ENCODE measurements around the gene SPCS3.
"Not testable (repeated sequence)": the region's sequence is repeated elsewhere in the genome, so short reads cannot be mapped to it uniquely, and the experiment has no call there.

The SPCS3 gene

DNA sequence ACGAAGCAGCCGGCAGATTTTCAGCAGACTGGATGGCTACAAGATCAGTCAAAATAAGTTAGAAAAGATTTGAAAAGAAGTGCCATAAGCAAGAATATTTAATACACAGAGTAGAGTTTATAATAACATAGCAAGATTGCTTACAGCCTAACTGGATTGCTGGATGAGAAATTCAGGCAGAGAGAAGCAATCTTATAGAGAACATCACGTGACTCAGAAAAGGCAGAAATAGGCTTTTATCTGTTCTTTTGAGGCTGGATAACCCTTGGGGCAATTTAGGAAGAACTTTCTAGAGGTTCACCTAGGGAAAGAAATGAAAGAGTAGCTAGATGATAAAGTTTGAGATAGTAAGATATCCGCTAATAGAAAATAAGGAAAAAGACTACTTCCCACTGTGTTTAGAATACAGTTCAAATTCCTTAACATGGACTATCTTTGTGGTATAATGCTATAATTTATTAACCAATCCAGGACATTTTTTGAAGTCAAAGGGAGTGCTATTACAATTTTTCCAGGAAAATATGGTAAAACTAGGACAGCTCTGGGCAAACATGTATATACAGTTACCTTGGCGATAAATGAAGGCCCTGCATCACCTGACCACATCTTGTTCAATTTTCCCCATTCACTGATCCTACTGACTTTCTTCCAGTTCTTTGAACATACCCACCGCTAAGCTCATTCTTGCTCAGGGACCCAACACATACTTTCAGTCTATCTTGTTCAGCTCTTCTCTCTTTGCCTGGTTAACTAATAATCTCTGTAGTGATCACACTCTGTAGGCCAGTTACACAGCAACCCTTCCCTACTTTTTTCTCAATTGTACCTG lies 12.7 kb upstream of the SPCS3 start:
- no peak for DNase-seq (ENCODE audit: low spot score)

DNA sequence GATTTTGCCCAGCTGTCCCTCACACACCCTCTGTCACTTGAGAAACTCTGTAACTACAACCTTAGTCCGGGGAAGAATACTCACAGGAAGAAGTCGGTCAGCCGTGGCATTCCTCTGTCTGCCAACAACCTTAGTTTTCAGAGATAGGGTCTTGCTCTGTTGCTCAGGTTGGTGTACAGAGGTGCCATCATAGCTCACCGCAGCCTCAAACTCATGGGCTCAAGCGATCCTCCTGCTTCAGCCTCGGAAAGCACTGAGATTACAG lies 12.2 kb upstream of the SPCS3 start:
- no peak for DNase-seq (ENCODE audit: low spot score)

DNA sequence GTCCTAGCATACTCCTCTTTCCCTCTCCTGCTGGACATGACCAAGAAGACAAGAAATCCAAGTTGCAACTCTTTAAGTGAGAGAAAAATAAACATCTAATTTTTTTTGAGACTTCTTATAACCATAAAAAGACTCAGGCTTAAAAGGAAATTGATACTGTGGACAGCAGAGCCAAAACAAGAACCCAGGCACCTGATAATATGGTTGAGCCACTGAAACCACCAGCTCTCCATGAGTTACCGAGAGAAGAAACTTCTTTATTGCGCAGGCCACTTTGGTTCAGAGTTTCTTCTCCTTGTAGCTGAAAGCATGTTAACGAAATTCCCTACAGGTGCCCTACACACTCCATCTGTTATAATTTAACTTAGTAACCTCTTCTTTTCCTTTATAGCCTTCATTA lies 11.3 kb upstream of the SPCS3 start:
- DNase-seq (ENCODE audit: low spot score), result no peak

- DNase-seq (ENCODE audit: low spot score), result no peak
These were observed 10.7 kb upstream of the SPCS3 start for GRCh38 chr4:176309046-176309445.

GRCh38 chr4:176309772-176310171 lies 10.0 kb upstream of the SPCS3 start:
- no peak for DNase-seq (ENCODE audit: low spot score)

DNA sequence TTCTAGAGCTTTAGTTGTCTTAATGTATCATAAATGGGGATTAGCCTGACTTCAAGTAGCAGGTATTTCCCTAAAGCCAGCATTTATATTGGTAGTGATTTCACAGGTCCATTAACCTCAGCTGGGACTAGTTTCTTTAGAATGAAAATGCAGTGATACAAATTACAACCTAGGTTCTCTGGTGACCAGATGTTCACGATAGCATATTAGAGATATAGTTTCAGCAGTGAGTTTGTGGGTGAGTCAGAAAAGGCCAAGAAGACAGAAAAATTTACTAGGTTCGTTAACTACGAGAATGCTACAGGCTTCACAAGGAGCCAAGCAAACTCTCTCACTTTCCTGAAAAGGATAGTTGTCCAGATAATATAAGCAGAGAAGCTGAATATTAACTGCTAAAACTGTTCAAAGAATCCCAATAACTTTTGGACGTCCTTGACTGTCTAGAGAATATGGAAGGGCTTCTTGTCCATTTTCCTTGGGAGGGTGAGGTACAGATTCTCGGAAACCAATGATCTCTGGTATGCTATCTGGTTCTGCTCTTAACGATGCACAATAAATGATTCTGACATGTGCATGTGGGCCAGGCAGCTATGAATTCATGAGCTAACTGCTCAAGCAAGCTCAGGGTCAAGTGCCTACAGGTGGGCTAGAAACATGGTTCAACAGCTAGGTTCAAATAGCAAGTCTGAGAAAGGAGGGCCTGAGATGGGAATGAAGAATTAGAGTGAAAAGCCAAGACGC lies 6.0 kb upstream of the SPCS3 start:
- DNase-seq (ENCODE audit: low spot score), result no peak

DNA sequence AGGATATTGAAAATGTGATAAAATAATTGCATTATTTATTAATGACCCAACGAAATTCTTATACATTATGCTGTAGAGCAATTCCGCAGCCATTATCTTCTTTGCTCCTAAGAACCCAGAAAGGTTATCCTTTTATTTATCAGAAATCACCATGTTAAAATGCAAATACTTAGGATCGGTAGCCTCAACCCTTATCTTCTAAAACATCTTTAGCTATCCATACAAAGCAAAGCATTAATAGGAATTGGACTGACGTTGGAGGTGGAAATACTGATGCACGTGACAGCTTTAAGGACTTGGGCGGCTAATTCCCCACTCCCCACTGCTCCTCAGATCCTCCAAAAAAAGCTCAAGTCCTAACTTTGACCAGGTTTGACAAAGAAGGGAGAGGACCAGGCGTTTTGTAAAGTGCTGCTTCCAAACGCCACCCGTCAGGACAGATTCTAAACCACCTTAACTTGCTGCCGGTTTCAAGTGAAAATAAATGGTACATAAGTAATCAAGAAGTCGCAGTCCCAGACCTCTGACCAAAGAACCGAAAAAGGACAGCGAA lies 539 bp upstream of the SPCS3 start:
- no peak for DNase-seq (ENCODE audit: low spot score)

GRCh38 chr4:176320340-176320975 lies 692 bp downstream of the SPCS3 start:
- peak; percentile 93 for DNase-seq (ENCODE audit: low spot score)

DNA sequence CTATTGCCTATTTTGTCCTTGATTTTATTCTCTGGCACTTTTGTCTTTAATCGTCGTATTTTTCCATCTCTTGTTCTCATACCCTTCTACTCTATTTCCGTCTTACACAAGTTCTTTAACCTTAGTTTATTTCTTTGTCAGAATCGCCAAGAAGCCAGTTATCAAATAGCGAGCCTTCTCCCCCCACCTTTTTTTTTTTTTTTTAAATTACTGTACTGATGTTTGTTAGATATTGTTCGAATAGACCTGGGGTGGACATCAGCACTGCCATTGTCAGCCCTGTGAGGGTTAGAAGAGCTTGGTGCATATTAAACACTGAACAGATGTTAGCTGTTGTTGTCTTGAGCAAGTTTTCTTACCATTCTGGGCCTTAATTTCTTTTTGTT lies 1.2 kb downstream of the SPCS3 start:
- DNase-seq (ENCODE audit: low spot score), result peak; percentile 14

GRCh38 chr4:176321589-176321988 lies 1.8 kb downstream of the SPCS3 start:
- no peak for DNase-seq (ENCODE audit: low spot score)

DNA sequence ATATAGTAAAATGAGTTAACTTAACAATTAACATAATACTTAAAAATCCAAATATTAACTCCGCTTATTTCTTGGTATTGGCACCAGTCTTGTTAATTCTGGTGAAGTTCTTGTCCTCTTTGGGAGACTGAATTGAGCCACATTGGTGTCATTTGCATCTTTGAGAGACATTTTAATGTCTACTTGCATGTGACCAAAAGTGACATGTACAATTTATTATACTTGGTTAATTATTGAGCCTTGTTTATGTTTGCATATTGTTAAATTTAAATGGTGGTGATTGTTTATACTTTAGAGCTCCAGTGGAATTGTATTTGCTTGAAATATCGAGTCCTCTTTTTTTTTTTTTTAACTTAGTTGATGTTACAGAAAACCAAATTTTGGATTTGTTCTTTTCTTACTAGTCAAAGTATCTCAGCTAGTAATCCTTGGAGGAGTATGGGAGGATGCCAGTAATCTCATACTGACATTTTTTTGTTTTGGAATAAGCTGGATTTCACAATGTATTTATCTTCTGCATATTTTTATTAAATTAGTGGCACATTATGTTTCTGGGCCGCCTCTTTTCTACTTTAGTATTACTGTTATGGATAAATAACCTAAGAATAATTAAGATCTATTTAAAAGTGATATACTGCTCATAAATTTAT lies 3.9 kb downstream of the SPCS3 start:
- DNase-seq (ENCODE audit: low spot score), result no peak

DNA sequence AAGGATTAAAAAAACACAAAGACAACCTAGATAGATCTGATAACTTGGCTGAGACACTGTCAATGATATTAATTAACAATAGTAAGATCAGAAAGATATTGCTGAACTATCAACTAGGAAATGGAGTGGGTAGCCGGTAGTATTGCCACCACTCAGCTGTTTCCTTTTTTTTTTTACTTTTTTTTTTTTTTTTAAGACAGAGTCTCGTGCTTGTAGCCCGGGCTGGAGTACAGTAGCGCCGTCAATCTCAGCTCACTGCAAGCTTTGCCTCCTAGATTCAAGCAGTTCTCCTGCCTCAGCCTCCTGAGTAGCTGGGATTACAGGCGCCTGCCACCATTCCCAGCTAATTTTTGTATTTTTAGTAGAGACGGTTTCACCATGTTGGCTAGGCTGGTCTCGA lies 5.1 kb downstream of the SPCS3 start:
- DNase-seq (ENCODE audit: low spot score), result not testable (repeated sequence)

DNA sequence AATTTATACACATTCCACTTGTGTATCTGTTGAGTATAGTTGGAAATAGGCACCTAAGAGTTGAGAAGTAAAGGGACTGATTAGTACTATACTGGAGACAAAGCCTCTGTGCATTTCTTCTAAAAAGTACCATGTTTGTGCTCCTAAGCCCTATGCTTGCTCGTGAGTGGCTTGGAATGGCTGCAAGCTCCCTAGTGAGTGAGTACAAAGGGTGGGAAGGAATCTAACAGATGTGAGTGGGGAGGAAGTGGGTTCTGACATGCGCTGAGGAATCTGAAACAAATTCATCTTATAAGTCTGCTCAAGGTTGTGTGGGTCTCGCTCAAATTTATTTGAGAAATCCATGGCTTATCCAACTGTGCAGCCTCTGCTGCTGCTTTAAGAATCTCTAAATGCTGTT lies 13.3 kb downstream of the SPCS3 start:
- peak; percentile 14 for DNase-seq (ENCODE audit: low spot score)

- DNase-seq (ENCODE audit: low spot score), result no peak
These were observed 14.3 kb downstream of the SPCS3 start for GRCh38 chr4:176334066-176334465.

GRCh38 chr4:176335421-176335820 lies 15.7 kb downstream of the SPCS3 start:
- no peak for DNase-seq (ENCODE audit: low spot score)

GRCh38 chr4:176339936-176340761 lies 20.4 kb downstream of the SPCS3 start:
- no peak for DNase-seq (ENCODE audit: low spot score)

DNA sequence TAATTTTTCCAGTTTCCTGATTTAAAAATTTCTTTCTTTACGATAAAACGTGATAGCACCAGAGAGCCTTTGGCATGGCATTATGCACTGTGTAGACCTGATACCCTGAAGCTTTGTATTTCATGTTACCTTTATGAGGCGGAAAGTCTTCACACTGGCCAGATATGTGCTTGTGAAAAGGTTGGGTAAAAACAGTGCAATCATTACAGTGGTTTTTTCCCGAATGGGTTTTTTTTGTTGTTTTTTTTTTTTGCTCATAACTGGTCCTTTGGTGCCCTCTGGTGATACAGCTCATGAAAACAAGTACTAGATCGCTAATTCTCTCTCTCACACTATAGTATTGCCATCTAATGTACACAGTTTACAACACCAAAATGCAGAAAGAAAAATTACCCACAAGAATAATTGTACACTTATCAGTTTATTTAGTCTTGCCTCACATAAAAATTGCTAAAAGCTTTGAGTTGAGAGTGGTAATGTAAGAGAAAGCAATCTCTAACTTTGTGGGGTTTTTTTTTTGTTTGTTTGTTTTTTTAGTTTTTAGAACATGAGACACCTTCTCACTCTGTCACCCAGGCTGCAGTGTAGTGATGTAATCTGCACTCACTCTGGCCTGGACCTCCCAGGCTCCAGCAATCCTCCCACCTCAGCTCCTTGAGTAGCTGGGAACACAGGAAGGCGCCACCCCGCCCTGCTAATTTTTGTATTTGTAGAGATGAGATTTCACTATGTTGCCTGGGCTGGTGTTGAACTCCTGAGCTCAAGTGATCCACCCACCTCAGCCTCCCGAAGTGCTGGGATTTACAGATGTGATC lies 21.3 kb downstream of the SPCS3 start:
- peak; percentile 48 for DNase-seq (ENCODE audit: low spot score)

DNA sequence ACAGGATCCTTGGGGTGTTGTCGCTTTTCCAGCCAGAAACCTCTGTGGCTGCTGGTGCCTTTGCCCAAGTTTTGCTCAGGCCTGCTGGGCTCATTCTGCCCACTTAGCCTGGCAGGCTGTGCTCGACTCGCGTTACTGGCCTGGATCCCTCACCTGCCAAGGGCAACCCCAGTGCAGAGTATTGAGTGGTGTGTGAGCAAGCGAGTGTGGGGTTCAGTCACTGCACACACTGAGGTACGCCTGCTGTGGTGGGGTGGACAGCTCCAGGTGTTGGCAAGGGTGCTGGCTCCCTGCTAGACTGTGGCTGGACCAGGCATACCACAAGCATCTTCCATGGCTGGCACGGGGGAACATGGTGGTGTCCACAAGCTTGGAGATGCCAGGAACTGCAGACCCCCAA lies 22.6 kb downstream of the SPCS3 start:
- DNase-seq (ENCODE audit: low spot score), result no peak

GRCh38 chr4:176343286-176343685 lies 23.5 kb downstream of the SPCS3 start:
- DNase-seq (ENCODE audit: low spot score), result no peak

DNA sequence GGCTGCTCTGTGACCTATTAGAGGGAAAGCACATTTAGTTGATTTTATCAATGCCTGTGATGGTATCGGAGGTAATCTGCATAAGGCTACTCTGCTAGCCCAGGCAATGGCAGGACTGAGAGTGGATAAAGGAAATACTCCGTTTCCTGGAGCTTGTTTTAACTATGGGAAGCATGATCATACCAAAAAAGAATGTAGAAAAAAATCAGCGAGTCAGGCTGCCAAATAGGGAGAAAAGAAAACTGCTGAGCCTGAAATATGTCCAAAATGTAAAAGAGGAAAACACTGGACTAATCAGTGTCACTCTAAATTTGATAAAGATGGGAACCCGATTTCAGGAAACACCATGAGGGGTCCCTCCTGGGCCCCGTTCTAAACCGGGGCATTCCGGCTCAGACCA lies 25.6 kb downstream of the SPCS3 start:
- peak; percentile 16 for DNase-seq (ENCODE audit: low spot score)

DNA sequence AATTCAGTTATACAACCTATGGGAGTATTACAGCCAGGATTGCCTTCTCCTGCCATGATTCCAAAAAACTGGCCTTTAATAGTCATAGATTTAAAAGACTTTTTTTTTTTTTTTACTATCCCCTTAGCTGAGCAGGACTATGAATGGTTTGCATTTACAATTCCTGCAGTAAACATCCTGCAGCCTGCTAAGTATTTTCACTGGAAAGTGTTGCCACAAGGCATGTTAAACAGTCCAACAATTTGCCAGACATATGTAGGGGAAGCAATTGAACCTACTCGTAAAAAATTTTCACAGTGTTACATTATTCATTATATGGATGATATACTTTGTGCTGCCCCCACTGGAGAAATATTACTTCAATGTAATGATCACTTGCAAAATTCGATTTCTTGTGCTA lies 27.1 kb downstream of the SPCS3 start:
- DNase-seq (ENCODE audit: low spot score), result not testable (repeated sequence)
